Astrocyte (in vitro differentiated cells and primary cell): ENCODE data around the gene CCL17.

ENCODE experiments used
- EZH2 ChIP-seq: IDR thresholded peaks from 2 replicates; pipeline ENCODE4 v1.6.1; 2012; ENCODE audit warnings: mild to moderate bottlenecking, low read length, inconsistent platforms; ENCODE audit not compliant: insufficient read depth
- TF ChIP-seq, protein P1 (sequence below): IDR thresholded peaks from 2 replicates; pipeline ENCODE4 v1.5.1; 2011; ENCODE audit warnings: low read depth, mild to moderate bottlenecking, inconsistent platforms, low read length, moderate library complexity; ENCODE audit not compliant: insufficient read depth

DNA sequence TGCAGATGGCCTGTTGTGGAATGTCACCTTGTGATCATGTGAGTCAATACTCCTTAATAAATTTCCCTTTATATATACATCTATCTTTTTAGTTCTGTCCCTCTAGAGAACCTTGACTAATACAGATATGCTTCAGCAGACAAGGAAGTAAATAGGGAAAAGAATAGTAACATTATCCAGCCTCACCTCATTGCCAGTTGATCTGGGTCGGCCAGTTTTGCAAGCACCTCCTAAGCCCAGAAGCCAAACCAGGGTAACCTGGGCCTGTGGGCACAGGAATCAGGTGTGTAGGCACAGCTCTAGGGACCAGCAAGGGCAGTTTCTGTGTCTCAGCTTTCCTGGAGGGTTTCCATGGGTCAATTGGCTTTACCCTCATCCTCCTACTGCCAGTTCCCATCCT, 11.9 kb upstream of the CCL17 start:
- TF ChIP-seq, protein P1, sequence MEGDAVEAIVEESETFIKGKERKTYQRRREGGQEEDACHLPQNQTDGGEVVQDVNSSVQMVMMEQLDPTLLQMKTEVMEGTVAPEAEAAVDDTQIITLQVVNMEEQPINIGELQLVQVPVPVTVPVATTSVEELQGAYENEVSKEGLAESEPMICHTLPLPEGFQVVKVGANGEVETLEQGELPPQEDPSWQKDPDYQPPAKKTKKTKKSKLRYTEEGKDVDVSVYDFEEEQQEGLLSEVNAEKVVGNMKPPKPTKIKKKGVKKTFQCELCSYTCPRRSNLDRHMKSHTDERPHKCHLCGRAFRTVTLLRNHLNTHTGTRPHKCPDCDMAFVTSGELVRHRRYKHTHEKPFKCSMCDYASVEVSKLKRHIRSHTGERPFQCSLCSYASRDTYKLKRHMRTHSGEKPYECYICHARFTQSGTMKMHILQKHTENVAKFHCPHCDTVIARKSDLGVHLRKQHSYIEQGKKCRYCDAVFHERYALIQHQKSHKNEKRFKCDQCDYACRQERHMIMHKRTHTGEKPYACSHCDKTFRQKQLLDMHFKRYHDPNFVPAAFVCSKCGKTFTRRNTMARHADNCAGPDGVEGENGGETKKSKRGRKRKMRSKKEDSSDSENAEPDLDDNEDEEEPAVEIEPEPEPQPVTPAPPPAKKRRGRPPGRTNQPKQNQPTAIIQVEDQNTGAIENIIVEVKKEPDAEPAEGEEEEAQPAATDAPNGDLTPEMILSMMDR: no peak
- TF ChIP-seq EZH2: no peak
